GM18868 (cell line): Measurements from ENCODE around the gene NSG2.
"Not testable (repeated sequence)": the region's sequence is repeated elsewhere in the genome, so short reads cannot be mapped to it uniquely, and the experiment has no call there.

Experiments
- ATAC-seq: cut with Tn5 transposase; IDR thresholded peaks from one replicate; pipeline ENCODE4 v1.9.1; 2021; ENCODE audit warnings: mild to moderate bottlenecking, moderate library complexity; ENCODE audit not compliant: unreplicated experiment

The NSG2 gene

GRCh38 chr5:174098694-174099093 is 53.2 kb downstream of the NSG2 start:
- no peak for ATAC-seq

DNA sequence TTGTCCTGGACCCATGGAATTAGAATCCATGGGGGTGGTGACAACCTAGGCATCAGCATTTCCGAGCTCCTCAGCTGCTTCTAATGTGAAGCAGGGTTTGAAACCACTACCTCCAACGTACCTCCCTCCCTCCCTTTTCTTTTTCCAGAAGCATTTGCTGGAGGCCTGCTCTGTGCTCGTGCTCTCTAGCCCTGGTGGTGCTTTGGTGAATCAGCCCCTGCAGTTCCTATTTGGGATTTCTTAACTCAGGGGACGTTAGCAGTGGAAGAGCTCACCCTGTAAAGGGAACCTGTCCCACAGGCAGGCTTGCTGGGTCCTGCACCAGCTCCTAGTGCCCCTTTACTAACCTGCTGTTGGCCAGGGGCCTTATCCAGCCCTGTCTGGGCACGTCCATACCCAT is 55.0 kb downstream of the NSG2 start:
- no peak for ATAC-seq

- no peak for ATAC-seq
Measured at GRCh38 chr5:174101195-174101730, 55.8 kb downstream of the NSG2 start.

DNA sequence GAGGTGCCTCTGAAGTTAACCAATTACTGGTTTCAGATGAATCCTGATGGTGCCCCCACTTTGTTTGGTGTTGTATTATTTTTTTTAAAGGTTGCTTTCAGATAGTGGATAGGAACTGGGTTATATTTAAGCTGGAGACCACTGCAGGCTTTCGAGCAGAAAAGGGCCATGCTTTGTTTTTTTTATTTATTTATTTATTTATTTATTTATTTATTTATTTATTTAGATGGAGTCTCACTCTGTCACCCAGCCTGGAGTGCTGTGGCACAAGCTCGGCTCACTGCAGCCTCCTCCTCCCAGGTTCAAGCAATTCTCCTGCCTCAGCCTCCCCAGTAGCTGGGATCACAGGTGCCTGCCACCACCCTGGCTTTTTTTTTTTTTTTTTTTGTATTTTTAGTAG is 57.1 kb downstream of the NSG2 start:
- not testable (repeated sequence) for ATAC-seq

DNA sequence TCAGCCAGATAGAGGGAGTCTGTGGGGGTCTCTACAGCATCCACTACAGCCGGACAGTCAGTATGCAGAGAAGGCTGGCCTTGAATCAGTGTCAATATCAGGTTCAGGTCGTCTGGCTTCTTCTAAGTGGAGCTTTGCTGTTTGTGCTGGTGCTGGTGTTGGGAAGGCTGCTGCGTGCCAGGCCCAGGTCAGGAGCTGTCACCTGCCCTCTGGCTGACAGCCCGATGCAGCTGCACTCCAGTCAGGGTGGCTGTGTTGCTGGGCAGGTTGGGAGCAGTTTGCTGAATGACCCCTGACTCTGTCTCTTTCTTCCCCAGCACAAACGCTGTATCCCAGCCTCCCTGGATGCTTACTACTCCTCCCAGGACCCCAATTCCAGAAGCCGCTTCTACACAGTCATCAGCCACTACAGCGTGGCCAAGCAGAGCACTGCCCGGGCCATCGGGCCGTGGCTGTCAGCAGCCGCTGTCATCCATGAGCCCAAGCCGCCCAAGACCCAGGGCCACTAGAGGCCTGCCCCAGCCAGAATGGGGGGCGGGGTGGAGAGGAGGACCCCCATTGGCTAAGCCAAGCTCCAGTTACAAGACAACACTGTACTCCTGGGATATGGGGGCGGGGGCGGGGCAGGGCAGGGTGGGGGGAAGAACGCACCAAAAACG is 61.6 kb downstream of the NSG2 start:
- ATAC-seq = no peak

DNA sequence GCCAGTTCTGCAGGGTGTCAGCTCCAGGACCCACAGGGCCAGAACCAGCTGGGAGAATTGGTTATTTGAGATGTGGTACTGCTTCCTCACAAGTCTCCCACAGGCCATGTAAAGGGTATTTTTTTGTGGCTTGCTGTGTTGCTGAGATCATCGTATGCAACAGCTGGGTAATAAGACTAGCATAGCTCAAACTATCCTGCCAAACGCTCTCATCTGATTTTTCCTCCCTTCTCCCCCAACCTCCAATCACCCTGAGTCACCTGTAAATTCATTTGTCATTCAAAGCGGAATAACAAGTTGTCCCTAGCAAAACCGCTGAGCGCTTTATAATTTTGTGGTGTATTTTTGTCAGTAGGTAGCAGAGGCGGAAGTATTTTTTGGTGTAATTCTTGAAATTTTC is 63.2 kb downstream of the NSG2 start:
- ATAC-seq = no peak

- ATAC-seq = no peak
Measured at GRCh38 chr5:174109698-174110260, 64.3 kb downstream of the NSG2 start.

DNA sequence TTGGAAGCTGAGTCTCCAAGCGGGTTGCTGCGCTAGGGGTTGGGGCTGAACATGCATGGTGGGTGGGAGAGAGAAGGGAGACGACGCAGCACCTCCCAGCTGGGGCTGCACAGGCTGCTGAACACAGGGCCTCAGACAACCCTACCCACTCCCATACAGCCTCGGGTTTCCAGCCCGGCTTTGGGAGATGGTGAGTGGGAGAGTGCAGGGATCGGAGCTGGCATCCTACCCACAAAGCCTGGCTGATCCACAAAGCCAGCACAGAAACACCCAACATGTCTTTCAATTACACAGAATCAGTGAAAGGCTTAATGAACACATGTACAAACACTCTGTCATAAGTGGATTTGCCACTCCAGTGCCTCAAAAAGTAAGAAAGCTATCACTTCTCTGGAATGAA is 64.8 kb downstream of the NSG2 start:
- no peak for ATAC-seq

DNA sequence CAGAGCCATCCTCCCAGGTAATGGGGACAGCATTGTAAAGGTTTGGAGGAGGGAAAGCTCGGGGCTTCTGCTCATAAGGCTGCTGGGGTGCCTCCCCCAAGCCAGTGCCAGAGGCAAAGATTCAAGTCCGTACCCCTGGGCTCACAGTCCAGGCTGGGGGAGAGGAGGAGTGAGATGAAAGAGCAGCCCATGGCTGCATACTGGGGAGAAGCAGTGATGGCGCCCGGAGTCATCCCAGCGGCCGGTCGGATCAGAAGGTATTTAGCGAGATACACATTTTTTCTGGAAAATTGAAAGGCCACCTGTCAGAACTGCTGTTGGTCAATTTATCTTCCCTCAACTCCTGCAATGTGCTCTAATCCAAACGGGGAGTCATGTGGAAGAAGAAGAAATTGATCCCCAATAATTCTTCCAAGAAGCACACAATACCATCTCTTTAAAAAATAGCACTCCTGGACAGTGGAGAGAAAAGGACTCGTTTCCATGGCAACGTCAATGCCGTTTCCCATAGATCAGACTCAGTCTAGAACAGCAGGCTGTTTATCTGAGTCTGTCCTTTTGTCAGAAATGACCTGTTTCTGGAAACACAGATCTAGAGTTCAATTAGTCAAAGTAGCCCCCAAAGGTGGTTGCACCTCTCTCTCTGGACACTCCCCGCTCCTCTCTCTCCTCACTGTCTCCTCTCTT is 65.9 kb downstream of the NSG2 start:
- no peak for ATAC-seq

DNA sequence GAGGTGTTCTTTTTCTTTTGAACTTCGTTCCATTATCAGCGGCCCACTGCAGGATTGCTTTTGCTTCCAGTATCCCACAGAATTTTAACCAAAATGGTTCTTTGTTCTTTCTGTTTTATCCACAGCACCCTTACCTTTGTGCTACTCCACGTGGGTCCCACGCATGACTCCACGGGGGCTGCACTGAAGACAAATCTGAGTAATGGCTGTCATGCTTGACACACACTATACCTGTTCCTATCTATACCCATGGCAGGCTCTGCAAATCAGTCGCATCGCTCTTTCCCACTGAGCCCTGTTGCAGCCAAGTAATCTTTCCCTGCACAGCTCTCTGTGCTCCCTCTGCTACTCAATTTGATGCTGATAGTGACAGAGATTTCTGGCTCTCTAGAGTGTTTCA is 69.7 kb downstream of the NSG2 start:
- ATAC-seq = no peak

- ATAC-seq = no peak
Measured at GRCh38 chr5:174118823-174119467, 73.4 kb downstream of the NSG2 start.

DNA sequence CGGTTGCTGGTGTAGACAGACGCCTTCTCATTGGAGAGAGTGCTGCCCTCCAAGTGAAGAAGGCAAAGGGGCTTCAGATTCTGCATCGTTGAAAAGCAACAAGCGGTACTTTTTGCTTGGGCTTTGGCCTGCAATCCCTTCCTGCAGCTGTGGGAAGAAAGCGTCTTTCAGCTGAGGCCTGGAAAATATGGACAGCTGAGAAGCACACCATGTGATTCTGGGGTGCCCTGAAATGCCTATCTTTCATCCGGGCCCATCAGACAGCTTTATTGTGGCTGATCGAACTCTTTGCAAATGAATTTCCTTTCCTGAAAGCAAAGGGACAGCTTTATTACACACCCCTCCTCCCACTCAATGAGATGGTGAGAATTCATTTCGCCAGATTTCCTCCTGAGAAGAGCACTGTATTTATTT is 74.0 kb downstream of the NSG2 start:
- ATAC-seq = no peak

DNA sequence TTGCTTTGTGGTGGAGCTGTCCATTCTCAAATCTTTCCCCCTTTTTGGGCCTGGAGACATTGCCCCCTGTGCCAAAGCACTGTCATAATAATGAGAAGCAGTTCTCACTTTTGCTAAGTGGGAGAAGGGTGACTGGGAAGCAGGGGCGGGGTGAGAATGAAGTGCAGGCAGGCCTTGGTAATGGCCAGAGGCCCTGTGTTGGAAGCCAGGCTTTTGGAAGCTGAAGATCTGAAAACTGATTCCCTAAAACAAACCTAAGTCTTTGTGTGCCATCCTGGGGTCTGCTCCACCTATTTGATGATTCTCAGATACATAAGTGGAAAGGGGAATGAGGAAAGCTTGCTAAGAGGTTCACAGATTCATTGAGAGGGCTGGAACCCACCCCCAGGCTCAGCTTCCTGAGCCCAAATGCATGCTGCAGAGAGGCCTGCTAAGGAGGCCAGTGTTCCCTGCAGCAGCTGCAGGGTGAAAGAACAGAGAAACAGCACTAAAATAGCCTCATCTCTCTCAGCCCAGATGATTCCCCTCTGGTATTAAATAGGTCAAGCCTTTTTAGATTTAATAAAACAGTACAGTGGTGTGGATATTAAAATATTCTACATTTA is 75.0 kb downstream of the NSG2 start:
- no peak for ATAC-seq

DNA sequence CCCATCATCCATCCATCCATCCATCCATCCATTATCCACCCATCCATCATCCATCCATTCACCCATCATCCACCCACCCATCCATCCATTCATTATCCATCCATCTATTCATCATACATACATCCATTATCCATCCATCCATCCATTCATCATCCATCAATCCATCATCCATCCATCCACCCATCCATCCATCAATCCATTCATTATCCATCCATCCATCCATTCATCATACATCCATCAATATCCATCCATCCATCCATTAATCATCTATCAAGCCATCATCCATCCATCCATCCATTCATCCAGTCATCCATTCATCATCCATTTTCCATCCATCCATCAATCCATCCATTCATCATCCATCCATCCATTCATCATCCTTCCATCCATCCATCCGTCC is 89.0 kb downstream of the NSG2 start:
- ATAC-seq = no peak

GRCh38 chr5:174139623-174140022 is 94.1 kb downstream of the NSG2 start:
- no peak for ATAC-seq

DNA sequence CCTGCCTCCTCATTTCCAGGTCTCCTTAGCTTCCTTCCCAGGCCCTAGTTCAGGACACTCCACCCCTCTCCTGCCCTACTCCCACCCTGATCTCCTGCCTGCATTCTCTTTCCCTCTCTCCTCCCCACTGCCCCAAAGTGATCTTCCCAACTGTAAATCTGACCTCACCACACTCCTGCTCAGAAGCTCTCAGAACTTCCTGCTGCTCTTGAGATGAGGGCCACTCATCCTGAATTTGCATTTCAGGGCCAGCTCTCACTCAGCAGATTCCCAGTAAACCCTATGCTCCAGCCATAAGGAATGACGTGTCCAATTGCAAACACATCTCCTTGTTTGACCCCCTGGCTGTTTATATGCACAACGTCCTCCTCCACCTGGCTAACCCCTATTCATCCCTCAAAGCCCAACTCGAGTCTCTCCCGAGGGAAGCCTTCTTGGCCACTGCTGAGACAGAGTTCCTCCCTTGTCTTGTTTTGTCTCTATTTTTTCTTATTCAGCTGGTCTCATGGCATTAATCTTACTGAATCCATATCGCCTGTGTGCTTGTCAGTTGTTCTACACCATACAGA is 95.0 kb downstream of the NSG2 start:
- ATAC-seq = no peak

DNA sequence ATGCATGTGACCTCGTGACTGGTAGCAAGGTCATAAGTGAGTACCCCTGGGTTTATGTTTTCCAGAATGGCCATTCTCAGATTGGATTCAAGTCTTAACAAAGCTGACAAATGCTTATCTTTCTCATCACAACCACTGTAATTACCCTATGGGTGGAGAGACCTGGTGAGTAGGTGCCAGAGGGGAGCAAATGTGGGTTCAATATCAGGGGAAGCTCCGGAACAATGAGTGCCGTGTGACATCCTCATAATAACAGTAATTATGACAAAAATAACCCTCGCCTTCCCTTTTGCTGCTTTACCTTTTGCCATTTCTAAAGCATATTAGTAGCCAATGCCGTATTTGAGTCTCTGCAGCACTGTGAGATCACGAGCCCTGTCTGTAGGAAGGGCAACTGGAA is 95.9 kb downstream of the NSG2 start:
- no peak for ATAC-seq

- ATAC-seq = no peak
Measured at GRCh38 chr5:174145091-174145490, 99.6 kb downstream of the NSG2 start.

DNA sequence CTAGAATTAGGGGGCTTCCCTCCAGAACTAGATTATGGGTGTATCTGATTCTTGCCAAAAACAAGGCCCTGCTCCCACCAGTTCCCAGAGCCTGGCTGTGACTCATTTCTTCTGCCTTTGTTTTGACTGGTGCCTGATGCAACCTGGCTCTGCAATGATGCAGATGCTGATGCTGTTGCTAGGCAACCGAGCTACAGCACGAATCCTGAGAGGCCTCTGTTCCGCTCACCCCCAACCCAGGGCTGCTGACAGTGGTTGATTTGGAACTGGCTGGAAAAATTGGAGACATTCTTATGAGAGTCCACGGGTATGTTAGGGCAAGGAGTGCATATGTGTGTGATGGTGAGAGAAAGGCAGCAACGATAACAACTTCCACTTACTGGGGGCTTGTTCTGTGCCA is 100.3 kb downstream of the NSG2 start:
- ATAC-seq = no peak

DNA sequence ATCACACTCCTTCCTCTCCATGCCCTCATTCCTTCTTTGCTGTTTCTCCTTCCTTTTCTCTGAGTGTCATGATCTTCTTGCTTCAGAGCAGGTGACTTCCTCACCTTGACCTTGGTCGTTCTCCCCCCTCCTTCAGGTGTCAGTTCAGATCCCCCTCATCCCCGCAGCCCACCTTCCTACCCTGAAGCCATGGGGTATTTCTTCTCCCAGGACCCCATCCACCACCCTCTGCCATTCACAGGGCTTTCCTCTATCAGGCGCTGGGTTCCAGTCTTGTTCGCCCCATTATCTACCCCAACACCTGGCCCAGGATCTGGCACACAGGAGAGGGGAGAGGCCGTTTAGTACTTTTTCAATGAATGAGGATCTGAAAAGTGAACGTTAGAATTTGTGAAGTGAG is 101.0 kb downstream of the NSG2 start:
- ATAC-seq = no peak

DNA sequence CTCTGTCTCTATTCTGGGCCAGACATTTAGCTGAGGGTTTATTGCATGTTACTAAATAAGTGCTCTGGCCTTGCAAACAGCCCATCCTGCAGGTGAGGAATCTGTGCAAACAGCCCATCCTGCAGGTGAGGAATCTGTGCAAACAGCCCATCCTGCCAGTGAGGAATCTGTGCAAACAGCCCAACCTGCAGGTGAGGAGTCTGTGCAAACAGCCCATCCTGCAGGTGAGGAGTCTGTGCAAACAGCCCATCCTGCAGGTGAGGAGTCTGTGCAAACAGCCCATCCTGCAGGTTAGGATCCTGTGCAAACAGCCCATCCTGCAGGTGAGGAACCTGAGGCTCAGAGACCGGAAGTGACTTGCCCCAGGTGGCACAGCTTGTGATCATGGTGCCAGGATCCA is 101.5 kb downstream of the NSG2 start:
- not testable (repeated sequence) for ATAC-seq
